GM12878 (cell line): ENCODE results near the gene GALNTL6. TPM values are rescaled to one million over a fixed set of nuclear protein-coding genes. Genes with fewer than 3 reads are reported as not detected.
"Not testable (repeated sequence)": the region's sequence is repeated elsewhere in the genome, so short reads cannot be mapped to it uniquely, and the experiment has no call there.

Source experiments
- ATAC-seq: fragments of 200-7000 bp; cut with Tn5 transposase; 3 replicates; pipeline ENCODE4 v1.9.1; 2020; ENCODE audit warnings: mild to moderate bottlenecking, moderate library complexity
- BruUV-seq: library from RNA; stranded (reverse); fragments of 400-500 nt; replicated peaks from 2 replicates; lab custom pipeline; 2021; lab: Mats Ljungman, UMichigan
- CTCF ChIA-PET: fragments of 300-600 bp; sonication (Branson Sonifier 250); formaldehyde crosslinking; extraction: SDS; loops from one replicate; lab custom pipeline; 2021; ENCODE audit warnings: inconsistent platforms; lab: Yijun Ruan, JAX
- POLR2A ChIA-PET: fragments of 350-600 bp; formaldehyde crosslinking; extraction: SDS; loops from one replicate; lab custom pipeline; 2021; ENCODE audit warnings: inconsistent platforms; lab: Charles Lee
- RAD21 ChIA-PET: fragments of 300-600 bp; sonication (Branson Sonifier 250); formaldehyde crosslinking; loops from one replicate; lab custom pipeline; 2023; ENCODE audit warnings: antibody characterized with exemption; ENCODE audit not compliant: unreplicated experiment; lab: Charles Lee
- SMC1A ChIA-PET: fragments of 300-600 bp; sonication (Branson Sonifier 250); formaldehyde crosslinking; loops from one replicate; lab custom pipeline; 2023; ENCODE audit not compliant: unreplicated experiment, uncharacterized antibody; lab: Charles Lee
- DNase-seq: peaks from one replicate; pipeline ENCODE4 v3.0.0-alpha.2; 2011; ENCODE audit warnings: low read depth, low spot score
- FAIRE-seq: peaks from 3 replicates; lab custom pipeline; 2011; peaks lifted over from hg19 to GRCh38; lab: Jason Lieb, UNC
- H2AFZ ChIP-seq: 2 replicates; pipeline ENCODE4 v1.6.0; 2011; ENCODE audit warnings: low read depth, low read length, control low read depth; ENCODE audit not compliant: control insufficient read depth
- H3K27ac ChIP-seq: 2 replicates; pipeline ENCODE4 v1.5.1; 2011; ENCODE audit warnings: control low read depth; ENCODE audit not compliant: control insufficient read depth, insufficient read depth
- H3K27me3 ChIP-seq, 2 experiments: replicated peaks in 1 of 2; 2 replicates each; pipeline versions ENCODE4 v1.6.0 to v1.6.1; 2011; ENCODE audit warnings: low read length in 1 of 2; ENCODE audit not compliant: control insufficient read depth in 2 of 2, insufficient read depth in 2 of 2
- H3K36me3 ChIP-seq, 2 experiments: 2 replicates each; pipeline ENCODE4 v1.5.1; 2011; ENCODE audit warnings: low read length in 1 of 2; ENCODE audit not compliant: control insufficient read depth in 2 of 2, insufficient read depth in 2 of 2
- H3K4me1 ChIP-seq: 2 replicates; pipeline ENCODE4 v1.6.1; 2011; ENCODE audit warnings: mild to moderate bottlenecking, low read length, moderate library complexity, mixed read lengths; ENCODE audit not compliant: control insufficient read depth, insufficient read depth
- H3K4me2 ChIP-seq: 2 replicates; pipeline ENCODE4 v1.6.0; 2011; ENCODE audit warnings: control low read depth; ENCODE audit not compliant: control insufficient read depth, insufficient read depth
- H3K4me3 ChIP-seq: fragments of 200-600 bp; sonication (generic); 2 replicates; pipeline ENCODE4 v1.5.1; 2016
- H3K79me2 ChIP-seq: 2 replicates; pipeline ENCODE4 v1.6.0; 2011; ENCODE audit warnings: low read length; ENCODE audit not compliant: control insufficient read depth, insufficient read depth
- H3K9ac ChIP-seq: 2 replicates; pipeline ENCODE4 v1.8.0; 2011; ENCODE audit warnings: low read length, control low read depth, mixed read lengths; ENCODE audit not compliant: control insufficient read depth, insufficient read depth
- H3K9me3 ChIP-seq: replicated peaks from 3 replicates; pipeline ENCODE4 v1.5.1; 2011; ENCODE audit warnings: mild to moderate bottlenecking, low read length; ENCODE audit not compliant: control insufficient read depth, insufficient read depth
- H4K20me1 ChIP-seq: 2 replicates; pipeline ENCODE4 v1.6.0; 2011; ENCODE audit not compliant: control insufficient read depth, insufficient read depth
- CBFB ChIP-seq: IDR thresholded peaks from 2 replicates; pipeline ENCODE4 v1.6.1; 2016; ENCODE audit warnings: antibody characterized with exemption, low read depth
- ELK1 ChIP-seq: IDR thresholded peaks from 2 replicates; pipeline ENCODE4 v1.6.1; 2012; ENCODE audit warnings: low read depth, low read length, improper control_type of control experiment
- STAT3 ChIP-seq: IDR thresholded peaks from 2 replicates; pipeline ENCODE4 v1.6.1; 2011; ENCODE audit warnings: low read depth, low read length, improper control_type of control experiment
- WGBS: methylation state at CpG from one replicate; pipeline ENCODE4 v1.1.6; 2016; ENCODE audit warnings: low lambda C conversion rate; ENCODE audit not compliant: insufficient replicate concordance, insufficient coverage; ENCODE audit errors: missing lambda C conversion rate; 5-methylcytosine and 5-hydroxymethylcytosine counted together
- in situ Hi-C: fragments of 300-500 bp; cut with MboI; formaldehyde crosslinking; loops from 9 replicates; pipeline ENCODE4 v1.14.3; 2018; ENCODE audit warnings: mixed read lengths
- intact Hi-C: fragments of 100-400 bp; cut with micrococcal nuclease; formaldehyde crosslinking; loops from one replicate; pipeline ENCODE4 v1.14.2; 2022; ENCODE audit not compliant: unreplicated experiment
- polyA plus RNA-seq, 11 experiments: library from polyadenylated mRNA; depleted of rRNA in 4 of 11; unstranded in 6 of 11; stranded (reverse) in 5 of 11; fragments of >200 nt; fragmentation: Nextera tagmentation in 4 of 11; fragmentation: Illumina TruSeq in 1 of 11; extraction: Ambion mirVana in 4 of 11; extraction: Trizol in 1 of 11; gene quantifications; 1 replicate in 1 of 11; 2 replicates in 10 of 11; pipeline versions ENCODE4 v1.2.1 to v1.2.3, GENCODE V29; 2011 to 2016; ENCODE audit warnings: inconsistent platforms in 2 of 11, missing spikeins in 2 of 11, low read depth in 1 of 11
- total RNA-seq, 4 experiments: library from RNA; depleted of rRNA in 3 of 4; stranded (reverse); fragments of >200 nt in 3 of 4; fragmentation: Illumina TruSeq in 1 of 4; extraction: Trizol in 1 of 4; gene quantifications; 2 replicates each; pipeline versions ENCODE4 v1.2.1 to v1.2.3, GENCODE V29; 2013 to 2021

Gene GALNTL6
- total and polyA plus RNA-seq, 10 of the 15 experiments (the other 5 are each of a cell fraction or from before 2014, with no cell fraction given): 0.01 to 0.29 TPM; not detected in 8

DNA sequence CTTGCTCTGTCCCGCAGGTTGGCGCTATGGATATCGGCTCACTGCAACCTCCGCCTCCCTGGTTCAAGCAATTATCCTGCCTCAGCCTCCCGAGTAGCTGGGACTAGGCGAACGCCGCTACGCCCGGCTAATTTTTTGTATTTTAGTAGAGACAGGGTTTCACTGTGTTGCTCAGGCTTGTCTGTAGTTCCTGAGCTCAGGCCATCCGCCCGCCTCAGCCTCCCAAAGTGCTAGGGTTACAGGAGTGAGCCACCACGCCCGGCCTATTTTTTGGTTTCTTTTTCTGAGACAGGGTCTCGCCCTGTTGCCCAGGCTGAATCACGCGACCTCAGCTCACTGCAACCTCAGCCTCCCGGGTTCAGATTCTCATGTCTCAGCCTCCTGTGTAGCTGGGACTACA lies 984.1 kb downstream of the GALNTL6 start:
- POLR2A ChIA-PET, CTCF ChIA-PET: not testable (repeated sequence)

GRCh38 chr4:172802032-172802431 lies 988.8 kb downstream of the GALNTL6 start:
- ChIA-PET CTCF (no interaction called here), SMC1A (interaction anchor here (0.6 to 1.0 kb wide), 2 partner anchors 17 to 886 kb away, joined by 3 read pairs; no protein-coding TSS in a partner anchor), POLR2A (no interaction called here), RAD21 (no interaction called here)
- DNase-seq (no peak), ATAC-seq (no peak), FAIRE-seq (no peak)
- Histone ChIP-seq H3K4me2 (no peak overlapping the region), H3K27ac (no peak overlapping the region), H3K36me3 (no peaks in the 10 kb centered on the region), H3K9ac (no peak overlapping the region), H4K20me1 (no peaks in the 10 kb centered on the region), H3K9me3 (no peaks in the 10 kb centered on the region), H3K4me1 (no peaks in the 10 kb centered on the region), H2AFZ (no peak overlapping the region), H3K27me3 (no peaks in the 10 kb centered on the region), H3K4me3 (no peak overlapping the region), H3K79me2 (no peaks in the 10 kb centered on the region)
- in situ Hi-C loops (no loop called here), intact Hi-C loops (no loop called here)
- WGBS: 0% methylated on average over 2 of the region's 2 CpGs
- BruUV-seq: no TSS peak
- TF ChIP-seq STAT3 (no peak), CBFB (no peak), ELK1 (no peak)

More for the DNA sequence above, 984.1 kb downstream of the GALNTL6 start:
- H3K36me3 ChIP-seq, BruUV-seq, H3K4me1 ChIP-seq, SMC1A ChIA-PET, H3K9ac ChIP-seq, H2AFZ ChIP-seq, RAD21 ChIA-PET, H3K79me2 ChIP-seq, FAIRE-seq, H3K4me3 ChIP-seq, H3K9me3 ChIP-seq, ATAC-seq, H3K4me2 ChIP-seq, H3K27ac ChIP-seq, H3K27me3 ChIP-seq, intact Hi-C loops, H4K20me1 ChIP-seq, DNase-seq, in situ Hi-C loops: not testable (repeated sequence)
- 64% methylated on average over 18 of the region's 18 CpGs for WGBS
